Glutamatergic neuron (in vitro differentiated cells): ENCODE results near the gene THSD7A. TPM values are rescaled to one million over a fixed set of nuclear protein-coding genes. Genes with fewer than 3 reads are reported as not detected.

Experiments
- DNase-seq: peaks from one replicate; pipeline ENCODE4 v3.0.0; 2022
- H3K27ac Mint-ChIP-seq: one replicate; pipeline ENCODE4 v1.8.0; 2020; ENCODE audit warnings: mild to moderate bottlenecking, mixed read lengths, inconsistent platforms; ENCODE audit not compliant: unreplicated experiment
- H3K27me3 Mint-ChIP-seq: one replicate; pipeline ENCODE4 v1.8.0; 2020; ENCODE audit warnings: mild to moderate bottlenecking, moderate library complexity, mixed read lengths, inconsistent platforms; ENCODE audit not compliant: unreplicated experiment
- H3K36me3 Mint-ChIP-seq: one replicate; pipeline ENCODE4 v1.8.0; 2020; ENCODE audit warnings: mild to moderate bottlenecking, mixed read lengths, inconsistent platforms; ENCODE audit not compliant: unreplicated experiment
- H3K4me1 Mint-ChIP-seq: one replicate; pipeline ENCODE4 v1.8.0; 2020; ENCODE audit warnings: mild to moderate bottlenecking, low read depth, mixed read lengths, inconsistent platforms; ENCODE audit not compliant: unreplicated experiment
- H3K4me3 Mint-ChIP-seq: one replicate; pipeline ENCODE4 v1.8.0; 2020; ENCODE audit warnings: mild to moderate bottlenecking, mixed read lengths, inconsistent platforms; ENCODE audit not compliant: unreplicated experiment
- H3K9me3 Mint-ChIP-seq: one replicate; pipeline ENCODE4 v1.8.0; 2020; ENCODE audit warnings: mild to moderate bottlenecking, moderate library complexity, mixed read lengths, inconsistent platforms; ENCODE audit not compliant: unreplicated experiment
- total RNA-seq: library from RNA; stranded (reverse); fragmentation: NEBNext Ultra II Directional; extraction: Animal tissue kit (Norgen Biotek cat#: 25700); gene quantifications from one replicate; pipeline ENCODE4 v1.2.1, GENCODE V29; 2021; ENCODE audit not compliant: unreplicated experiment
- TF ChIP-seq, protein P1 (sequence below): fragments of 200-600 bp; sonication (generic); IDR thresholded peaks from one replicate; pipeline ENCODE4 v1.5.0; 2021; ENCODE audit not compliant: partially characterized antibody, unreplicated experiment

THSD7A gene
- total RNA-seq, 1 donor from 2014 or later: 211 TPM

DNA sequence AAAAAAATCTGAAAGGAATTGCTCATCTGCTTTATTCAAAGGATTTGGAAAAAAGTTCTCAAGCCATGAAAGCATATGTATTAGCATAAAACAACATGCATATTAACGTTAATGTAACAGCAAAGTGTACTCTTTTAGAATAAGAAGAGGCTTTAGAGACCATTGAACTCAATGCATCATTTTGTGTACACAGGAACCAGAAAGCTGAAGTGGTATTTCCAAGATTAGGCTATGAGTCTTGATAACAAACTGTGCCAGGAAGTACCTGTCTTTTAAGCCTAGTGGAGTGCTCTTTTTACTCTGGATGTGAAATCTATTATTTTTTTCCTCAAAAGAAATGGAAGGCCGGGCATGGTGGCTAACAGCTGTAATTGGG lies 164.2 kb downstream of the THSD7A start:
- Mint-ChIP-seq H3K36me3 (no peaks in the 10 kb centered on the region), H3K27ac (no peak overlapping the region), H3K4me3 (no peak overlapping the region), H3K27me3 (no peaks in the 10 kb centered on the region), H3K4me1 (peaks cover 45% of the 10 kb centered on the region), H3K9me3 (peaks cover 4% of the 10 kb centered on the region)
- DNase-seq: no peak
- TF ChIP-seq, protein P1, sequence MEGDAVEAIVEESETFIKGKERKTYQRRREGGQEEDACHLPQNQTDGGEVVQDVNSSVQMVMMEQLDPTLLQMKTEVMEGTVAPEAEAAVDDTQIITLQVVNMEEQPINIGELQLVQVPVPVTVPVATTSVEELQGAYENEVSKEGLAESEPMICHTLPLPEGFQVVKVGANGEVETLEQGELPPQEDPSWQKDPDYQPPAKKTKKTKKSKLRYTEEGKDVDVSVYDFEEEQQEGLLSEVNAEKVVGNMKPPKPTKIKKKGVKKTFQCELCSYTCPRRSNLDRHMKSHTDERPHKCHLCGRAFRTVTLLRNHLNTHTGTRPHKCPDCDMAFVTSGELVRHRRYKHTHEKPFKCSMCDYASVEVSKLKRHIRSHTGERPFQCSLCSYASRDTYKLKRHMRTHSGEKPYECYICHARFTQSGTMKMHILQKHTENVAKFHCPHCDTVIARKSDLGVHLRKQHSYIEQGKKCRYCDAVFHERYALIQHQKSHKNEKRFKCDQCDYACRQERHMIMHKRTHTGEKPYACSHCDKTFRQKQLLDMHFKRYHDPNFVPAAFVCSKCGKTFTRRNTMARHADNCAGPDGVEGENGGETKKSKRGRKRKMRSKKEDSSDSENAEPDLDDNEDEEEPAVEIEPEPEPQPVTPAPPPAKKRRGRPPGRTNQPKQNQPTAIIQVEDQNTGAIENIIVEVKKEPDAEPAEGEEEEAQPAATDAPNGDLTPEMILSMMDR: no peak

DNA sequence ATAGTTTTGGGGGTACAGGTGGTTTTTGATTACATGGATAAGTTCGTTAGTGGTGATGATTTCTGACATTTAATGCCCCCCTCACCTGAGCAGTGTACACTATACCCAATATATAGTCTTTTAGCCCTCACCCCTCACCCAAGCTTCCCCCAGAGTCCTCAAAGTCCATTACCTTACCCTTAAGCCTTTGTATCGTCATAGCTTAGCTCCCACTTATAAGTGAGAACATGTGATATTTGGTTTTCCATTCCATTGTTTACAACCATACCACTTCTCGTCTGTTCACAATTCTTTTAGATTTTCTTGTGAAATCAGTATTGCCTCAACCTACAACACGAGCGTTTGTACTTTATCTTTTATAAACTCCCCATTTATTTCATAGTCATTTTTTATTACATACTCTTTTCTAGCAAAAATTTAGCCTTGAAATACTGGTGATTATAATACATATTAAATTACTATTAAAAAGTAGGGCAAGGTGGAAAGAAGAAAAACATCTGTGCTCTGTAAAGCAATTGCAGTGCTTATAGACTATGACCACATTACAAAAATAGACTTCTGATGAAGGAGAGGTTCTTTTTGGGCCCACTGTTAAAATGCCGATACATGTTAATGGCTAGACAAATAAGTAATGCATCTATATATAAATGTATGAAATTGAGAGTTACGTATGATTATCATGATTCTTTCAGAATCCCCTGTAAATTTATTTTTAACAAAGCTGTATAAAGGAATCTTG lies 164.8 kb downstream of the THSD7A start:
- no peaks in the 10 kb centered on the region for H3K27me3 Mint-ChIP-seq
- H3K4me1 Mint-ChIP-seq: peaks cover 50% of the 10 kb centered on the region
- peaks cover 4% of the 10 kb centered on the region for H3K9me3 Mint-ChIP-seq
- no peak overlapping the region for H3K4me3 Mint-ChIP-seq
- DNase-seq: no peak
- no peak overlapping the region for H3K27ac Mint-ChIP-seq
- no peaks in the 10 kb centered on the region for H3K36me3 Mint-ChIP-seq
- TF ChIP-seq, protein P1: no peak

DNA sequence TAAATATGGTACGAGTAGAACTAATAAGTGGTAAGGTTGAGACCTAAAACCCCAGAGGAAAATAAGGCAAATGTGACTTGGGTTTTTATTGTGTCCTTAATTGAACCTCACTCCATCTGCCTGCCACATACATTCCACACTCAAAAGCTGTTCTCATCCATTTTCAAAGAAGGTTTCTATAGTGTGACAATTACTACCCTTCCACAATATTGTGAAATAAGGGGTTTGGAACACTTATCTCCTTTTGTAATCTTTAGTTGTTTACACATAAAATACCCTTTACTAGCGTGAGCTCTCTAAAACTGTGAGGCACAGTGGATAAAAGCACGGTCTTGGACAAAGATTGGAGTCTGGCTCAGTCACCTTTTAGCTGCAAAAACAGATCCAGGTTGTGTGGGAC lies 166.6 kb downstream of the THSD7A start:
- peaks cover 4% of the 10 kb centered on the region for H3K9me3 Mint-ChIP-seq
- H3K4me1 Mint-ChIP-seq: peaks cover 46% of the 10 kb centered on the region
- no peaks in the 10 kb centered on the region for H3K36me3 Mint-ChIP-seq
- TF ChIP-seq, protein P1: no peak
- peak overlapping the region; percentile 35 for H3K4me3 Mint-ChIP-seq
- H3K27ac Mint-ChIP-seq: peak overlapping the region; percentile 89
- DNase-seq: no peak
- no peaks in the 10 kb centered on the region for H3K27me3 Mint-ChIP-seq

DNA sequence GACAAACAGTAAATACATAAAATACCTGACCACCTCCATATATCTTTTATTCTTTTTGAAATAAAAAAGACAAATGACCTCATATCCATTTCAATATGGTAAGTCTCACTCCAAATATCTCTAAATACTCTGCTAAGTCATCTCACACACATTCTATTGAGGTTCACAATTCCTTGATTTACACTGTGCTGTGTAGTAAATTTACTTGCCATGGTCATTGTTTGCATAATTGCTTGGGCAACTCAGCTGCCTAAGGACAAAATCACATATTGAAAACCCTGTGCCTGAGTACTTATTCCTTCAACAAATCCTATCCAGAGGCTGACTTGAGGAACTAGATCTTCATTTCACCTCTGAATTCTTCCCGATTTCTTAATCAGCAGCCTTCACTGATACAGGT lies 176.4 kb downstream of the THSD7A start:
- H3K4me3 Mint-ChIP-seq: no peak overlapping the region
- H3K27ac Mint-ChIP-seq: no peak overlapping the region
- TF ChIP-seq, protein P1: no peak
- no peaks in the 10 kb centered on the region for H3K9me3 Mint-ChIP-seq
- H3K27me3 Mint-ChIP-seq: no peaks in the 10 kb centered on the region
- H3K4me1 Mint-ChIP-seq: peaks cover 31% of the 10 kb centered on the region
- DNase-seq: no peak
- H3K36me3 Mint-ChIP-seq: no peaks in the 10 kb centered on the region

DNA sequence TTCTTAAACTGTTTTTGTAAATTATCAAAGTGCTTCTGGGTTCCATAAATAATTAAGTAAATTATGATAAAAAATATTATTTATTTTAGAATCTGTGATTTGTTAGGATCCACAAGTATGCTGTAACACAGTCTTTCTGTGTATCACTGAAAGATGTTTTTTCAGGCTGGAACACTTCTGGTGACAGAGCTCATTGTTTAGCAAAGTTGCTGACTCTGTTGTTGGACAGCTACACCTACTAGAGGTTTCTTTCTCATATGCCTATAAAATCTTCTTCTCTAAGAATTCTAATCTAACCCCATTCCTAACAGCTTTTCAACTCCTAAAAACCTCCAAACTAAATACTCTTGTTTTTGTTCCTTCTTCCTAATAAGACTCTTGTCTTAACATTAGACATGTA lies 176.8 kb downstream of the THSD7A start:
- H3K4me1 Mint-ChIP-seq: peaks cover 32% of the 10 kb centered on the region

More for the DNA sequence above, 176.8 kb downstream of the THSD7A start:
- no peaks in the 10 kb centered on the region for H3K27me3 Mint-ChIP-seq
- no peak overlapping the region for H3K4me3 Mint-ChIP-seq
- H3K36me3 Mint-ChIP-seq: no peaks in the 10 kb centered on the region
- DNase-seq: no peak
- TF ChIP-seq, protein P1: no peak
- H3K27ac Mint-ChIP-seq: no peak overlapping the region
- no peaks in the 10 kb centered on the region for H3K9me3 Mint-ChIP-seq
